ENCODE measurements around the gene CTSH. TPM values are rescaled to one million over a fixed set of nuclear protein-coding genes. Genes with fewer than 3 reads are reported as not detected.

Gene CTSH
- total RNA-seq, 1 donor from 2014 or later: 81.6 TPM

GRCh38 chr15:78979456-78980320 lies 34.8 kb upstream of the CTSH start:
- ATAC-seq: peak; percentile 63

GRCh38 chr15:78978601-78979179 lies 33.8 kb upstream of the CTSH start:
- no peak for ATAC-seq
- no peak for DNase-seq (ENCODE audit: low spot score)
- intact Hi-C loops (cut with DNase I): no loop called here

More at GRCh38 chr15:78979456-78980320, 34.8 kb upstream of the CTSH start:
- peak; percentile 72 for DNase-seq (ENCODE audit: low spot score)
- intact Hi-C loops (cut with DNase I): no loop called here

GRCh38 chr15:78977591-78978347 lies 32.9 kb upstream of the CTSH start:
- intact Hi-C loops (cut with DNase I): no loop called here
- ATAC-seq (no peak), DNase-seq (ENCODE audit: low spot score) (no peak)

DNA sequence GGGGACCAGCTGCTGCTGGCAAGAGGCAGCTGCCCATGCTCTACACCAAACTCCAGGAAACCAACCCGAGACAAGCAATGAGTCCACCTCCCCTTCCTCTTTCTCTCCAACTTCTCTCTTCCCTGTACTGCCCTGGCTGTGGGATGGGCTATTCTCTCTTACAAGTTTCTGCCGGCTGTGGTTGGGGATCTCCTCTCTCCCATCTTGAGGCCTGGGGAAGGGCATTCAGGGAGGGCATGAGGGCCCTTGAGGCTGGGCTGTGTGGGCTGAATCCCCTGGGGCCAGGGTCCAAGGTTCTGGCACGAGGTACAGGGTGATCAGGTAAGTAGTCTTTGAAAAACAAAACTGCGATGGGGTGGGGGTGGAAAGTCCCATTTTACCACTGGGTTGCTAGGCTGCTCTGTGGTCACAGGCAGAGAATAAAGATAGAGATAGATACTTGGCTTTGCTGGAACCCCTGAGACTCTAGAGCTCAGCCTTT lies 32.3 kb upstream of the CTSH start:
- ATAC-seq: peak; percentile 44
- DNase-seq (ENCODE audit: low spot score): no peak
- intact Hi-C loops (cut with DNase I): no loop called here

GRCh38 chr15:78976691-78977090 lies 31.8 kb upstream of the CTSH start:
- DNase-seq (ENCODE audit: low spot score) (no peak), ATAC-seq (no peak)
- intact Hi-C loops (cut with DNase I): no loop called here

DNA sequence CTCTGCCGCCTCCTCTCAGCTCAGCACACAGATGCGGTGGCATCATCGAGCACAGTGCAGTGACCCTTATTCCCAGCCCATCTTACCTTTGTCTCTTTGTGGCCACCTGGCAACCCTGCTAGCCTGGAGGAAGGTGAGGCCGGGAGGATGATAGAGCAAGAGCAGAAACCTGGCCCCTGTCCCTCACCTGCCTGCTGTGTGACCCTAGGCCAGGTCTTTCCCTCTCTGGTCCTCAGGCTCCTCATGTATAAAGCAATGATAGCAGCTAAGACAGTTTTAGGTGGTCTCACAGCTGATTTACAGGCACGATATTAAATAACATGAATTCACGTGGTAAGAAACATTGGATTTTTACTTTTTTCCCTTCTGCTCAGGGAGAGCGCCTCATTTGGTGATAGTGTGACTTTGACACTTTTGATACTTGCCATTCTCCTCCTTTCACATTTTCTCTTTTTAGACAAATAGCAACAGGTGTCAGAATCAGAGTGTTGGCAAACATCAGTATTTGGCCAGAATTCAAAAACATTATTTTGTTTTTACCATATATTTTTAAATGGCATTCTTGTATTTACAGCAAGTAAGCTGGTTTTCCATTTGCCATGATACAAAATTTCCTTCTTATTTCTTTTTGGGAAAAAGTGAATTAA lies 29.5 kb upstream of the CTSH start:
- ATAC-seq (no peak), DNase-seq (ENCODE audit: low spot score) (no peak)
- intact Hi-C loops (cut with DNase I): no loop called here

DNA sequence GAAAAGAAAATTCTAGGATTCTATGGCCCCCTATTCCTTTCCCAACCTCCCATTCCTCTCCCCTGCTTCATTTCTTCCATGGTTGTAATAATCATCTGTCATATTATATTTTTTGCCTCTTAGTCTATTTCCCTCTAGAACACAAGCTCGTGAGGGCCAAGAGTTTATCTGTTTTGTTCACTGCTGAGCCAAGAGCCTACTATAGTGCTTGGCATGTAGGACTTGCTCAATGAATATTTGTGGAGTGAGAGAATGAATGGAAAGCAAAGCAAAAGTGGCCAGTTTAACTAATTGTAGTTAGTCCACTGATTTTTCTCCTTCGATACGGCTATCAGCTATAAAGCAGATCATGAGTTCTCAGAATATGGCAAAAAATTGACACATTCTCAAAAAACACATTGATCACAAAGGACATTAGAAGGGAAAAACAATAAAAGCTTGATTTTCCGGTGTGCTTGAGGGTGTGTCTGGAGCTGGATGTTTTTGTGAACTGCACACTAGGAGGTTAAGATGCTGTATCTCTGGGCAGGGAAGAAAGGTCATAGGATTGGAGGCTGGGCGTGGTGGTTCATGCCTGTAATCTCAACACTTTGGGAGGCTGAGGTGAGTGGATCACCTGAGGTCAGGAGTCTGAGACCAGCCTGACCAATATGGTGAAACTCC lies 25.0 kb upstream of the CTSH start:
- ATAC-seq (peak; percentile 49), DNase-seq (ENCODE audit: low spot score) (no peak)
- intact Hi-C loops (cut with DNase I): no loop called here

- intact Hi-C loops (cut with DNase I): no loop called here
- ATAC-seq (no peak), DNase-seq (ENCODE audit: low spot score) (no peak)
These were observed 23.9 kb upstream of the CTSH start for GRCh38 chr15:78968539-78969271.

GRCh38 chr15:78968114-78968513 lies 23.3 kb upstream of the CTSH start:
- intact Hi-C loops (cut with DNase I): no loop called here
- DNase-seq (ENCODE audit: low spot score) (no peak), ATAC-seq (no peak)

GRCh38 chr15:78960308-78960707 lies 15.5 kb upstream of the CTSH start:
- ATAC-seq (no peak), DNase-seq (ENCODE audit: low spot score) (no peak)
- intact Hi-C loops (cut with DNase I): no loop called here

GRCh38 chr15:78959360-78959759 lies 14.5 kb upstream of the CTSH start:
- intact Hi-C loops (cut with DNase I): no loop called here
- DNase-seq (ENCODE audit: low spot score): no peak
- no peak for ATAC-seq

DNA sequence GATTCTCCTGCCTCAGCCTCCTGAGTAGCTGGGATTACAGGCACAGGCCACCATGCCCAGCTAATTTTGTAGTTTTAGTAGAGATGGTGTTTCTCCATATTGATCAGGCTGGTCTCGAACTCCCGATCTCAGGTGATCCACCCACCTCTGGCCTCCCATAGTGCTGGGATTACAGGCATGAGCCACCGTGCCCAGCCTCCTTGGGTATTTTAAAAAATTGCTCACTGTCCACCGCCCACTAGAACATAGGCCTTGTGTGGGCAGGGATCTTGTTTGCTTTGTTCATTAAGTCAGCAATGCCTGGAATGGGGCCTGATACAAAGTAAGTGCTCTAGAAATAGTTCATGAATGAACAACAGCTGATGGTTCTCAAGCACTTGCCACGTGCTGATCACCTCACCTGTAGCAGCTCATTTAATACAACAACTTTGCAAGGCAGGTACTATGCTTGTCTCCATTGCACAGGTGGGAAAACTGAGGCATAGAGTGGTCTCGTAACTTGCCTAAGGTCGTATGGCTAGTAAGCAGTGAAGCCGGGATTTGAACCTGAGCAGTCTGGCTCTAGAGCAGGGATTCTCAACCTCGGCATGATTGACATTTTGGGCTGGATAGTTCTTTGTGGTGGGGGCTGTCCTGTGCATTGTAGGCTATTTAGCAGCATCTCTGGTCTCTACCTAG lies 12.7 kb upstream of the CTSH start:
- DNase-seq (ENCODE audit: low spot score): no peak
- no peak for ATAC-seq
- intact Hi-C loops (cut with DNase I): no loop called here

- DNase-seq (ENCODE audit: low spot score) (no peak), ATAC-seq (no peak)
- intact Hi-C loops (cut with DNase I): no loop called here
These were observed 12.1 kb upstream of the CTSH start for GRCh38 chr15:78956937-78957336.

- intact Hi-C loops (cut with DNase I): no loop called here
- no peak for DNase-seq (ENCODE audit: low spot score)
- no peak for ATAC-seq
These were observed 10.5 kb upstream of the CTSH start for GRCh38 chr15:78955355-78955754.

DNA sequence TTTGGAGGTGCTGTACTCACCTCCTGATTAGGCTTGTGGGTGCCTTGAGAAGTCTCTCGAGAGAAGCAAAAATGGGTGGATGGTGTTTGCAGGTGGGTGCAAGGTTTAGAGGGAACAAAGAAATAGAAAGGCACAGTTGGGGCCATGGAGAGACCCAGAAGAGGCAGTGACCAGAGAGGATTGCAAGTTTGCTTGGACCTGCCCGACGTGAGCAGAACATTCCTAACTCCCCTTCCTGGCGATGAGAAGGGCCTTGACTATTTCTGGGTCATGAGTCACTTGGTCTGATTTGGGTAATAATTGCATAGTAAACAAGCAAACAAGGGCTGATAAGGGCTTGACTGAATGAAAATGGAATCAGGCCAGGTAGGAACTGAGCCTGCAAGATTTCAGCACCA lies 7.0 kb upstream of the CTSH start:
- intact Hi-C loops (cut with DNase I): no loop called here
- no peak for DNase-seq (ENCODE audit: low spot score)
- no peak for ATAC-seq

GRCh38 chr15:78950902-78951840 lies 6.3 kb upstream of the CTSH start:
- no peak for DNase-seq (ENCODE audit: low spot score)
- intact Hi-C loops (cut with DNase I): no loop called here
- peak; percentile 80 for ATAC-seq

GRCh38 chr15:78950343-78950742 lies 5.5 kb upstream of the CTSH start:
- intact Hi-C loops (cut with DNase I): no loop called here
- DNase-seq (ENCODE audit: low spot score): no peak
- peak; percentile 35 for ATAC-seq

Measured in sciatic nerve (tissue), 2 donors.